OCI-LY1 (cell line): ENCODE data around the gene CCDC8.

Source experiments
- H2AFZ ChIP-seq: fragments of 200-600 bp; sonication (generic), shearing (Covaris generic); 2 replicates; pipeline ENCODE4 v1.6.0; 2014; ENCODE audit warnings: antibody characterized with exemption, mild to moderate bottlenecking, low read length
- H3F3A ChIP-seq: fragments of 200-600 bp; sonication (generic), shearing (Covaris generic); 2 replicates; pipeline ENCODE4 v1.6.0; 2014; ENCODE audit warnings: mild to moderate bottlenecking, antibody characterized with exemption, low read length, moderate library complexity; ENCODE audit not compliant: insufficient read depth
- H3K27ac ChIP-seq: fragments of 200-600 bp; sonication (generic); 2 replicates; pipeline ENCODE4 v1.5.1; 2014; ENCODE audit warnings: low read length, mixed run types, mild to moderate bottlenecking, low read depth; ENCODE audit not compliant: poor library complexity, severe bottlenecking
- H3K27me3 ChIP-seq: fragments of 200-600 bp; sonication (generic); 2 replicates; pipeline ENCODE4 v1.6.0; 2014; ENCODE audit warnings: antibody characterized with exemption, mild to moderate bottlenecking, low read length, moderate library complexity; ENCODE audit not compliant: insufficient read depth
- H3K36me3 ChIP-seq: fragments of 200-600 bp; sonication (generic); 2 replicates; pipeline ENCODE4 v1.6.1; 2014; ENCODE audit warnings: mild to moderate bottlenecking, antibody characterized with exemption, low read length, moderate library complexity, mixed read lengths; ENCODE audit not compliant: insufficient read depth
- H3K4me1 ChIP-seq: fragments of 200-600 bp; sonication (generic); 2 replicates; pipeline ENCODE4 v1.5.1; 2014; ENCODE audit warnings: mild to moderate bottlenecking, low read length, moderate library complexity; ENCODE audit not compliant: insufficient read depth, severe bottlenecking
- H3K4me2 ChIP-seq: fragments of 200-600 bp; sonication (generic), shearing (Covaris generic); 2 replicates; pipeline ENCODE4 v1.6.1; 2014; ENCODE audit warnings: low read length
- H3K4me3 ChIP-seq: fragments of 200-600 bp; sonication (generic); 2 replicates; pipeline ENCODE4 v1.5.1; 2014; ENCODE audit warnings: low read length, low read depth, mild to moderate bottlenecking, mixed read lengths; ENCODE audit not compliant: poor library complexity, severe bottlenecking
- H3K79me2 ChIP-seq: fragments of 200-600 bp; shearing (Covaris generic); 2 replicates; pipeline ENCODE4 v1.6.1; 2016; ENCODE audit warnings: mixed run types, low read length, mixed read lengths; ENCODE audit not compliant: insufficient read depth
- H3K9ac ChIP-seq: fragments of 200-600 bp; sonication (generic), shearing (Covaris generic); 2 replicates; pipeline ENCODE4 v1.6.1; 2014; ENCODE audit warnings: mild to moderate bottlenecking, low read length, mixed read lengths
- H3K9me2 ChIP-seq: fragments of 200-600 bp; sonication (generic), shearing (Covaris generic); 2 replicates; pipeline ENCODE4 v1.6.1; 2014; ENCODE audit warnings: low read depth, mild to moderate bottlenecking, low read length, mixed read lengths
- H3K9me3 ChIP-seq: fragments of 200-600 bp; shearing (Covaris generic); 2 replicates; pipeline ENCODE4 v1.6.1; 2014; ENCODE audit warnings: low read length, mixed read lengths
- H4K20me1 ChIP-seq: fragments of 200-600 bp; sonication (generic), shearing (Covaris generic); 2 replicates; pipeline ENCODE4 v1.6.0; 2016; ENCODE audit warnings: mild to moderate bottlenecking, low read length; ENCODE audit not compliant: insufficient read depth
- EZH2 ChIP-seq: fragments of 200-600 bp; sonication (generic), shearing (Covaris generic); IDR thresholded peaks from 2 replicates; pipeline ENCODE4 v1.8.0; 2017; ENCODE audit warnings: borderline replicate concordance, mixed run types, mild to moderate bottlenecking, antibody characterized with exemption, low read length, moderate library complexity, mixed read lengths
- TF ChIP-seq, protein P1 (sequence below): fragments of 200-600 bp; sonication (generic), shearing (Covaris generic); IDR thresholded peaks from 2 replicates; pipeline ENCODE4 v1.5.1; 2017; ENCODE audit warnings: mild to moderate bottlenecking, antibody characterized with exemption, low read length, moderate library complexity, mixed read lengths

The CCDC8 gene

DNA sequence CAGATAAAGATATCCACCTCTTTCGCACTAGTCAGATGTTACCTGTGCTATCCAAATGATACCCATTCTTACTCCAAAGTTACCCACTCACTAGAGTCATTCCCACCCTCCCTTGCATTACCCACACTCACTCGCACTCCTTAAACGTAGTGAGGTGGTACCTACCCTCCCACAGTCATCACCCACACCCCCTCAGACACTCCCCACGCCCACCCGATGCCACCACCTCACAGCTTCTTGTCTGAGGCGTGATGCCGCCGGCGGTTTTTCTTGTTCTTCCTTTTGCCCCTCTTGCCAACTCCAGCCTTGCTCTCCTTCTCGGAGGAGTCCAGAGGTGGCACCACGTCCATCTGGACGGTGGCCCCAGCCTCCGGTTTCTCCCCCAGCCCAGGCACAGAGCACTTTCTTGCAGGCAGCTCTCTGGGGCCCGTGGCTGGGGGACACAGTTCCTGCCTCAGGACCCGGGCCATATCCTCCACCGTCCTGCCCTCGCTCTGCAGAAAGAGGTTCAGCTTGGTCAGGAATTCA, 14.2 kb upstream of the CCDC8 start:
- no peak overlapping the region for H2AFZ ChIP-seq
- no peak overlapping the region for H3K4me3 ChIP-seq
- no peak overlapping the region for H3K27ac ChIP-seq
- no peak overlapping the region for H3K9ac ChIP-seq
- TF ChIP-seq EZH2: no peak
- TF ChIP-seq, protein P1, sequence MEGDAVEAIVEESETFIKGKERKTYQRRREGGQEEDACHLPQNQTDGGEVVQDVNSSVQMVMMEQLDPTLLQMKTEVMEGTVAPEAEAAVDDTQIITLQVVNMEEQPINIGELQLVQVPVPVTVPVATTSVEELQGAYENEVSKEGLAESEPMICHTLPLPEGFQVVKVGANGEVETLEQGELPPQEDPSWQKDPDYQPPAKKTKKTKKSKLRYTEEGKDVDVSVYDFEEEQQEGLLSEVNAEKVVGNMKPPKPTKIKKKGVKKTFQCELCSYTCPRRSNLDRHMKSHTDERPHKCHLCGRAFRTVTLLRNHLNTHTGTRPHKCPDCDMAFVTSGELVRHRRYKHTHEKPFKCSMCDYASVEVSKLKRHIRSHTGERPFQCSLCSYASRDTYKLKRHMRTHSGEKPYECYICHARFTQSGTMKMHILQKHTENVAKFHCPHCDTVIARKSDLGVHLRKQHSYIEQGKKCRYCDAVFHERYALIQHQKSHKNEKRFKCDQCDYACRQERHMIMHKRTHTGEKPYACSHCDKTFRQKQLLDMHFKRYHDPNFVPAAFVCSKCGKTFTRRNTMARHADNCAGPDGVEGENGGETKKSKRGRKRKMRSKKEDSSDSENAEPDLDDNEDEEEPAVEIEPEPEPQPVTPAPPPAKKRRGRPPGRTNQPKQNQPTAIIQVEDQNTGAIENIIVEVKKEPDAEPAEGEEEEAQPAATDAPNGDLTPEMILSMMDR: no peak
- no peaks in the 10 kb centered on the region for H3K36me3 ChIP-seq
- H3K9me3 ChIP-seq: no peaks in the 10 kb centered on the region
- no peaks in the 10 kb centered on the region for H4K20me1 ChIP-seq
- no peaks in the 10 kb centered on the region for H3K4me1 ChIP-seq
- no peaks in the 10 kb centered on the region for H3K9me2 ChIP-seq
- no peaks in the 10 kb centered on the region for H3K79me2 ChIP-seq
- no peaks in the 10 kb centered on the region; the same call in 1 of the 2 replicates for H3K27me3 ChIP-seq
- no peaks in the 10 kb centered on the region for H3F3A ChIP-seq
- no peak overlapping the region for H3K4me2 ChIP-seq

DNA sequence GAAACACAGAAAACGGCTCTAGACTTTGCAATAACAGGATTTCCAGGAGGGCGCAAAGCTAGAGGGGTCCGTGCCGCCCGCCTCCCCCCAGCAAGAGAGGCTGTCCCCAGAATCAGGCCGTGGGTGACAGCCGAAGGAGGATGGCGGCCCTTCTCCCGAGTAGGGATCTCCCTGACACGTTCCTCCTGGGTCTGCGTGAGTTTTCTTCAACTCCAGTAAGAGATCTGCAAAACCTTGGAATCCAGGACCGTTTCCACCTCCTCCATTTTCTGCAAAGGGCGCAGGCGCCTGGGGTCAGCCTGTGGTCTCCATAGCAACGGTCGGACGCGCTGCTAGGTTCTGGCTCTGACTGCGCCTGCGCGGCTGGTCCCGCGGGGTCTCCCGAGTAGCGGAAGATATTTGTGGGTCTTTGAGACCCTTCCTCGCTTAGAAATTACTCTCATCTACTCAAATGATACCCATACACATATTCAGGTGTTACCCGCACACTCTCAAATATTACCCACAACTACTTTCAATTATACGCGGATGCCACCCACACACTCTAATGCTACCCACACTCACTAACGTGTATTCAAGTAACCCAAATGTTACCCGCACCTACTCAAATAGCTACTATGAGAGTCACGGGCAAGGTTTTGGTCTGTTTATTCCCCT, 13.3 kb upstream of the CCDC8 start:
- no peak overlapping the region for H3K9ac ChIP-seq
- no peaks in the 10 kb centered on the region for H4K20me1 ChIP-seq
- no peaks in the 10 kb centered on the region; the same call in 1 of the 2 replicates for H3K27me3 ChIP-seq
- no peak overlapping the region for H3K4me2 ChIP-seq
- no peaks in the 10 kb centered on the region for H3K4me1 ChIP-seq
- H3K4me3 ChIP-seq: no peak overlapping the region
- no peak overlapping the region for H2AFZ ChIP-seq
- H3F3A ChIP-seq: no peaks in the 10 kb centered on the region
- H3K9me2 ChIP-seq: no peaks in the 10 kb centered on the region
- no peaks in the 10 kb centered on the region for H3K79me2 ChIP-seq
- no peaks in the 10 kb centered on the region for H3K36me3 ChIP-seq
- no peak overlapping the region for H3K27ac ChIP-seq
- TF ChIP-seq EZH2: no peak
- TF ChIP-seq, protein P1: no peak
- no peaks in the 10 kb centered on the region for H3K9me3 ChIP-seq

DNA sequence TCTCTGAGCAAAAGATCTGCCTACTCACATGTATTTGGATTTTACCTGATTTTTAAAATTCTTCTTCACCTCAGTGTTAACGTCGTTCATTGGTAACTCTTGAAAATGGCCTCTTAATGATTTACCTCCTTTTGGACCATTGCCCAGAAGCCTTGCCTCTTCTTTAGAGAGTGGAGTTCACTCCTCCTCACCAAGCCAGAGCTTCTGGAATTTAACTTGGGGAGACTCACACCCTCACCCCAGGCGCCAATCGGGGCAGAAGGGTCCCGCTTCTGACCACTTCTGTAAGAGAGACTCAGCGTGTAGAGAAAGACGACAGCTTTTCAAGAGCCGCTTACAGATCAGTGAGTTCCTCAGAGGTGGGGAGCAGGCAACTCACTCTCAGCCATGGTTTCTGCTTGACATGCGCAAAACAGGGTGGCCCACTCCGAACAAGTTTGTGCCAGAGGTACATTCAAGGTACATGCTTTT, 12.7 kb upstream of the CCDC8 start:
- H3K36me3 ChIP-seq: no peaks in the 10 kb centered on the region
- H3K9me3 ChIP-seq: no peaks in the 10 kb centered on the region
- H3K4me2 ChIP-seq: no peak overlapping the region
- H3K79me2 ChIP-seq: no peaks in the 10 kb centered on the region
- H3K4me3 ChIP-seq: no peak overlapping the region
- TF ChIP-seq, protein P1: no peak
- no peak for TF ChIP-seq EZH2
- H4K20me1 ChIP-seq: no peaks in the 10 kb centered on the region
- no peaks in the 10 kb centered on the region for H3F3A ChIP-seq
- H3K27me3 ChIP-seq: no peaks in the 10 kb centered on the region; the same call in 1 of the 2 replicates
- no peak overlapping the region for H2AFZ ChIP-seq
- H3K4me1 ChIP-seq: no peaks in the 10 kb centered on the region
- no peak overlapping the region for H3K9ac ChIP-seq
- no peaks in the 10 kb centered on the region for H3K9me2 ChIP-seq
- no peak overlapping the region for H3K27ac ChIP-seq
